Kidney (tissue), 14 donors: ENCODE data around the gene TRIM13. TPM values are rescaled to one million over a fixed set of nuclear protein-coding genes. Genes with fewer than 3 reads are reported as not detected.
A peak's percentile ranks its signal among the peaks of the same experiment; 100 is the strongest.

ENCODE experiments used
- DNase-seq, 5 donors: peaks; one replicate each; pipeline ENCODE4 v3.0.0-alpha.2; 2013 to 2020
- FAIRE-seq: peaks from 2 replicates; lab custom pipeline; 2012; peaks lifted over from hg19 to GRCh38; lab: Jason Lieb, UNC
- H3K27ac ChIP-seq, 2 donors: one replicate each; pipeline ENCODE4 v1.7.0; 2013; ENCODE audit warnings: low read depth in 2 of 2, low read length in 2 of 2, inconsistent platforms in 1 of 2
- H3K27me3 ChIP-seq: one replicate; pipeline ENCODE4 v1.7.1; 2013; ENCODE audit warnings: low read length, inconsistent platforms; ENCODE audit not compliant: control insufficient read depth, insufficient read depth
- H3K36me3 ChIP-seq, 3 donors: one replicate each; pipeline versions ENCODE4 v1.7.0 to v1.7.1; 2013; ENCODE audit warnings: low read length in 3 of 3, control low read depth in 1 of 3, inconsistent platforms in 1 of 3; ENCODE audit not compliant: insufficient read depth in 3 of 3, control insufficient read depth in 2 of 3
- H3K4me1 ChIP-seq, 3 donors: one replicate each; pipeline versions ENCODE4 v1.7.0 to v1.7.1; 2013; ENCODE audit warnings: low read length in 3 of 3, inconsistent platforms in 1 of 3, low read depth in 1 of 3; ENCODE audit not compliant: control insufficient read depth in 2 of 3, insufficient read depth in 2 of 3
- H3K4me3 ChIP-seq, 3 donors: one replicate each; pipeline versions ENCODE4 v1.7.0 to v1.8.1; 2013; ENCODE audit warnings: low read length in 3 of 3, control low read depth in 1 of 3, inconsistent platforms in 1 of 3
- H3K9ac ChIP-seq, 3 donors: one replicate each; pipeline versions ENCODE4 v1.7.0 to v1.7.1; 2013; ENCODE audit warnings: low read length in 3 of 3, control low read depth in 1 of 3, inconsistent platforms in 1 of 3
- H3K9me3 ChIP-seq, 3 donors: one replicate each; pipeline versions ENCODE4 v1.7.0 to v1.7.1; 2013; ENCODE audit warnings: low read length in 3 of 3, control low read depth in 1 of 3, inconsistent platforms in 1 of 3; ENCODE audit not compliant: control insufficient read depth in 2 of 3, insufficient read depth in 1 of 3
- CTCF ChIP-seq: IDR thresholded peaks from 3 replicates; pipeline ENCODE4 v1.5.1; 2012; ENCODE audit warnings: mild to moderate bottlenecking, moderate library complexity, borderline replicate concordance; ENCODE audit not compliant: insufficient read depth; ENCODE audit errors: extremely low read depth
- intact Hi-C: fragments of 100-400 bp; cut with DNase I; formaldehyde crosslinking; loops from one replicate; pipeline ENCODE4 v1.11.1; 2022
- polyA plus RNA-seq: library from polyadenylated mRNA; stranded (reverse); fragments of 350-450 nt; fragmentation: Illumina TruSeq; extraction: RNeasy Lipid Tissue Mini Kit (QIAGEN cat#74804); gene quantifications from one replicate; pipeline ENCODE4 v1.2.3, GENCODE V29; 2014; ENCODE audit warnings: low read depth, low replicate concordance; ENCODE audit not compliant: insufficient read depth
- total RNA-seq: library from RNA; stranded (reverse); fragmentation: NEBNext Ultra II Directional; extraction: Animal tissue kit (Norgen Biotek cat#: 25700); gene quantifications from one replicate; pipeline ENCODE4 v1.2.1, GENCODE V29; 2021
- donor health status: control.
- donor health status: control.
- donor health status: control.
- donor health status: control.
- donor health status: control.
- donor health status: DM: yes; HTN: yes; CAD: no.
- donor health status: Normal renal cell carcinoma (clear cell type).

Gene TRIM13
- total and polyA plus RNA-seq, 2 donors from 2014 or later: 28.2 to 29.9 TPM

GRCh38 chr13:49993111-49993510 is 3.7 kb upstream of the TRIM13 start:
- no peaks in the 10 kb centered on the region for H3K9me3 ChIP-seq
- H3K27me3 ChIP-seq: no peaks in the 10 kb centered on the region
- H3K36me3 ChIP-seq: peaks cover 0 to 2% (median 1%) of the 10 kb centered on the region in 3 donors
- H3K9ac ChIP-seq: no peak overlapping the region
- no peak overlapping the region for H3K27ac ChIP-seq
- TF ChIP-seq CTCF: no peak
- FAIRE-seq (no peak), DNase-seq (no peak)
- peaks cover 1 to 7% (median 3%) of the 10 kb centered on the region in 3 donors for H3K4me1 ChIP-seq
- no peak overlapping the region for H3K4me3 ChIP-seq
- intact Hi-C loops: no loop called here

DNA sequence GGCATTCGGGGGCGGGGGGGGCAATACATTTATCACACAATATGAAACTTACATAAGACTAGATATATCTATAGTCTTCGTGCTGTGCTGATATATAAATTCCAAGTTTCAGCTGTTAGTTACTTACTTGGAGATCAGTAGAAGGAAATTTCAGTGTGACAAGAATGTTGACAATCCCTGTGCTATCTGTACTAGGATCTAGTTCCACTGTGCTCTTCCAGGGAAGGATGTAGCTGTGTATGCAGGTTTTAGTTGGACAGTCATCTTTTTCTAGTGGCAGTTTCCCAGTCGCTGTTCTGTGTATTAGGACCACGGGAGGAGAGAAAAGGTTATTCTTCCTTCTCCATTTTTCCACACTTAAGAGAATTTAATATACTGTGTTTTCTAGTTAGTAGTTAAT is 3.2 kb upstream of the TRIM13 start:
- Histone ChIP-seq H3K27me3 (no peaks in the 10 kb centered on the region), H3K4me1 (peaks cover 3 to 9% (median 8%) of the 10 kb centered on the region in 3 donors), H3K36me3 (peaks cover 0 to 5% (median 2%) of the 10 kb centered on the region in 3 donors), H3K9ac (no peak overlapping the region), H3K4me3 (no peak overlapping the region), H3K9me3 (no peaks in the 10 kb centered on the region), H3K27ac (no peak overlapping the region)
- TF ChIP-seq CTCF: no peak
- no peak for FAIRE-seq
- intact Hi-C loops: no loop called here
- no peak for DNase-seq

DNA sequence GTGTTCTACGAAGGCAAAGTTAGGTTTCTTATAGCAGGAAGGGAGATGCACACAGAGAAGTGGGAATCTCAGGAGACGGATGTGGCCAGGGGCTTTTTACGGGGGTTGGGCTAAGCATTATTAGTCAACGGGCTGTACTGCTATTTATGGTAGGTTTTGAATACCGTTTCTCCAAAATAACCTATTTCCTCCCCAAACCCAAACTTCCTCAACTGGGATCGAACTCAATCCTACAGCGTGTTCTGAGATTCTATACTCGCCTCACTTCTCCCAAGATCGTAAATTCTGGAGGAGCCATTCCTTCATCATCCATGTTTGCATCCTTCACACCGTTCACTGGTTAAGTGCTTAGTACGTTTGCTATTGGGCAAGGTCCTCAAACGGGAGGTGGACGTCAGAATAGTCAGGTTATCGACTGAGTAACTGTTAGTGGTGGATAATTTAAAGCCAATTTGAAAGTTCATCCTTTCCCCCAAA is 1.2 kb upstream of the TRIM13 start:
- H3K4me1 ChIP-seq: peaks cover 3 to 23% (median 11%) of the 10 kb centered on the region in 3 donors
- no peaks in the 10 kb centered on the region for H3K27me3 ChIP-seq
- H3K4me3 ChIP-seq: peak overlapping the region; percentile 51 to 78 (median 77)
- intact Hi-C loops: no loop called here
- no peak for TF ChIP-seq CTCF
- H3K9me3 ChIP-seq: no peaks in the 10 kb centered on the region
- FAIRE-seq (no peak), DNase-seq (peak in 2 of 5 donors; percentile 57 to 61)
- H3K9ac ChIP-seq: peak overlapping the region in 2 of 3 donors; percentile 43 to 83
- H3K27ac ChIP-seq: no peak overlapping the region
- peaks cover 0 to 9% (median 4%) of the 10 kb centered on the region in 3 donors for H3K36me3 ChIP-seq
